Effector memory CD4-positive, alpha-beta T cell (primary cell): ENCODE measurements around the gene EFHB.
"Not testable (repeated sequence)": the region's sequence is repeated elsewhere in the genome, so short reads cannot be mapped to it uniquely, and the experiment has no call there.

ENCODE experiments used
- DNase-seq, 3 donors: peaks; one replicate each; pipeline ENCODE4 v3.0.0-alpha.2; 2020
- H3K27ac ChIP-seq: 2 replicates; pipeline ENCODE4 v1.7.0; 2013; ENCODE audit warnings: mild to moderate bottlenecking, low read length, moderate library complexity; ENCODE audit not compliant: insufficient read depth, poor library complexity, severe bottlenecking
- H3K27me3 ChIP-seq: replicated peaks from 2 replicates; pipeline ENCODE4 v1.7.0; 2013; ENCODE audit warnings: mild to moderate bottlenecking, low read length; ENCODE audit not compliant: insufficient read depth, control insufficient read depth, poor library complexity, severe bottlenecking
- H3K36me3 ChIP-seq: 2 replicates; pipeline ENCODE4 v1.7.0; 2013; ENCODE audit warnings: mild to moderate bottlenecking, low read length, moderate library complexity; ENCODE audit not compliant: control insufficient read depth, insufficient read depth
- H3K4me1 ChIP-seq: 2 replicates; pipeline ENCODE4 v1.7.0; 2013; ENCODE audit warnings: low read length, mild to moderate bottlenecking; ENCODE audit not compliant: control insufficient read depth, insufficient read depth, poor library complexity, severe bottlenecking
- H3K4me3 ChIP-seq: 2 replicates; pipeline ENCODE4 v1.7.0; 2013; ENCODE audit warnings: low read length, low read depth, mild to moderate bottlenecking; ENCODE audit not compliant: insufficient read depth, poor library complexity, severe bottlenecking
- H3K9me3 ChIP-seq: 2 replicates; pipeline ENCODE4 v1.7.0; 2013; ENCODE audit warnings: mild to moderate bottlenecking, low read length, moderate library complexity; ENCODE audit not compliant: control insufficient read depth

EFHB gene

GRCh38 chr3:19899833-19900232 lies 34.2 kb downstream of the EFHB start:
- H3K27me3 ChIP-seq, DNase-seq, H3K36me3 ChIP-seq: not testable (repeated sequence)

GRCh38 chr3:19899264-19899663 lies 34.8 kb downstream of the EFHB start:
- H3K4me1 ChIP-seq: no peaks in the 10 kb centered on the region
- no peaks in the 10 kb centered on the region for H3K9me3 ChIP-seq
- no peak overlapping the region for H3K4me3 ChIP-seq
- H3K36me3 ChIP-seq: no peaks in the 10 kb centered on the region
- H3K27ac ChIP-seq: no peak overlapping the region
- no peaks in the 10 kb centered on the region for H3K27me3 ChIP-seq
- no peak for DNase-seq

More at GRCh38 chr3:19899833-19900232, 34.2 kb downstream of the EFHB start:
- not testable (repeated sequence) for H3K9me3 ChIP-seq, H3K4me3 ChIP-seq, H3K4me1 ChIP-seq, H3K27ac ChIP-seq

- no peak overlapping the region for H3K27ac ChIP-seq
- H3K27me3 ChIP-seq: no peaks in the 10 kb centered on the region
- no peaks in the 10 kb centered on the region for H3K4me1 ChIP-seq
- no peak for DNase-seq
- no peak overlapping the region for H3K4me3 ChIP-seq
- H3K9me3 ChIP-seq: no peaks in the 10 kb centered on the region
- no peaks in the 10 kb centered on the region for H3K36me3 ChIP-seq
These were observed 35.3 kb downstream of the EFHB start for GRCh38 chr3:19898721-19899120.

- no peaks in the 10 kb centered on the region for H3K27me3 ChIP-seq
- no peaks in the 10 kb centered on the region for H3K4me1 ChIP-seq
- no peak overlapping the region for H3K4me3 ChIP-seq
- no peak for DNase-seq
- no peak overlapping the region for H3K27ac ChIP-seq
- no peaks in the 10 kb centered on the region for H3K9me3 ChIP-seq
- H3K36me3 ChIP-seq: no peaks in the 10 kb centered on the region
These were observed 42.3 kb downstream of the EFHB start for GRCh38 chr3:19891740-19892139.

GRCh38 chr3:19888428-19889152 lies 45.4 kb downstream of the EFHB start:
- Histone ChIP-seq H3K9me3 (no peaks in the 10 kb centered on the region), H3K36me3 (no peaks in the 10 kb centered on the region), H3K4me1 (no peaks in the 10 kb centered on the region), H3K27me3 (no peaks in the 10 kb centered on the region), H3K27ac (no peak overlapping the region), H3K4me3 (no peak overlapping the region)
- DNase-seq: no peak

GRCh38 chr3:19887122-19887521 lies 46.9 kb downstream of the EFHB start:
- not testable (repeated sequence) for H3K27me3 ChIP-seq, H3K4me3 ChIP-seq, H3K36me3 ChIP-seq, H3K9me3 ChIP-seq, H3K27ac ChIP-seq, DNase-seq, H3K4me1 ChIP-seq

- H3K9me3 ChIP-seq: no peaks in the 10 kb centered on the region
- no peaks in the 10 kb centered on the region for H3K4me1 ChIP-seq
These were observed 47.6 kb downstream of the EFHB start for GRCh38 chr3:19886404-19886803.

GRCh38 chr3:19885468-19885867 lies 48.5 kb downstream of the EFHB start:
- no peaks in the 10 kb centered on the region for H3K4me1 ChIP-seq
- no peak overlapping the region for H3K4me3 ChIP-seq
- H3K27ac ChIP-seq: no peak overlapping the region
- no peaks in the 10 kb centered on the region for H3K36me3 ChIP-seq
- no peak for DNase-seq
- no peaks in the 10 kb centered on the region for H3K9me3 ChIP-seq
- H3K27me3 ChIP-seq: no peaks in the 10 kb centered on the region

More at GRCh38 chr3:19886404-19886803, 47.6 kb downstream of the EFHB start:
- no peak for DNase-seq
- no peak overlapping the region for H3K4me3 ChIP-seq
- H3K27me3 ChIP-seq: no peaks in the 10 kb centered on the region
- no peak overlapping the region for H3K27ac ChIP-seq
- no peaks in the 10 kb centered on the region for H3K36me3 ChIP-seq

GRCh38 chr3:19881852-19882251 lies 52.2 kb downstream of the EFHB start:
- Histone ChIP-seq H3K27ac (no peak overlapping the region), H3K4me3 (no peak overlapping the region), H3K36me3 (no peaks in the 10 kb centered on the region), H3K9me3 (no peaks in the 10 kb centered on the region), H3K4me1 (no peaks in the 10 kb centered on the region), H3K27me3 (no peaks in the 10 kb centered on the region)
- no peak for DNase-seq

- H3K9me3 ChIP-seq: no peaks in the 10 kb centered on the region
- H3K36me3 ChIP-seq: no peaks in the 10 kb centered on the region
- no peaks in the 10 kb centered on the region for H3K4me1 ChIP-seq
- H3K4me3 ChIP-seq: no peak overlapping the region
- DNase-seq: no peak
- H3K27ac ChIP-seq: no peak overlapping the region
- no peaks in the 10 kb centered on the region for H3K27me3 ChIP-seq
These were observed 53.0 kb downstream of the EFHB start for GRCh38 chr3:19881036-19881435.
